Ovary (tissue), 3 donors: ENCODE results near the gene MIAT.

ENCODE experiments used
- EP300 ChIP-seq: sonication (generic); formaldehyde crosslinking; IDR thresholded peaks from one replicate; pipeline ENCODE4 v1.6.1; 2017; ENCODE audit warnings: antibody characterized with exemption
- POLR2A ChIP-seq: fragments of 450-650 bp; IDR thresholded peaks from one replicate; pipeline ENCODE4 v1.6.1; 2017; ENCODE audit warnings: antibody characterized with exemption, mild to moderate bottlenecking, moderate library complexity
- TF ChIP-seq, protein P1 (sequence below), 3 donors: fragments of 450-650 bp in 2 of 3; fragments of 200-600 bp in 1 of 3; IDR thresholded peaks; one replicate each; pipeline versions ENCODE4 v1.5.1 to v1.8.0; 2016 to 2022; ENCODE audit warnings: antibody characterized with exemption in 3 of 3, mild to moderate bottlenecking in 1 of 3
- donor health status: DM: no; HTN: no; CAD: no.

DNA sequence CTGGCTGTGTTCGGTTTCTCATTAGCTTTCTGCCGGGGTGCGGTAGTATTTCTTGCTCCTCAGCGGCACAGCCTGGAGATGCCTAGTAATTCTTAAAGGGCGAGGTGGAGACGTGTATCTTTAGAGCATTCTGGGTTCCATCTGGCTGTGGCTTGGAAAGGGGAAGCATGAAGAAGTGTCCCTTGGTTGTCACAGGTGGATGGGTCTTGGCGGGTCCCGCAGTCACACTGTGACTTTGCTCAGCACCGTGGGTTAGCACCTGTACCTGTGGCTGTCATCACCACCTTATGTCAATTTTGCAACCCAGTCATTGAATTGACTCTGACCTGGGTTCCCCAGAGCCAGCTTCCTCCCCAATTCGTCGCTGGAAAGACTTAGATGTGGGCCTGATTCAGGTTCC lies 57.6 kb downstream of the MIAT start:
- TF ChIP-seq POLR2A (no peak), EP300 (no peak)
- TF ChIP-seq, protein P1, sequence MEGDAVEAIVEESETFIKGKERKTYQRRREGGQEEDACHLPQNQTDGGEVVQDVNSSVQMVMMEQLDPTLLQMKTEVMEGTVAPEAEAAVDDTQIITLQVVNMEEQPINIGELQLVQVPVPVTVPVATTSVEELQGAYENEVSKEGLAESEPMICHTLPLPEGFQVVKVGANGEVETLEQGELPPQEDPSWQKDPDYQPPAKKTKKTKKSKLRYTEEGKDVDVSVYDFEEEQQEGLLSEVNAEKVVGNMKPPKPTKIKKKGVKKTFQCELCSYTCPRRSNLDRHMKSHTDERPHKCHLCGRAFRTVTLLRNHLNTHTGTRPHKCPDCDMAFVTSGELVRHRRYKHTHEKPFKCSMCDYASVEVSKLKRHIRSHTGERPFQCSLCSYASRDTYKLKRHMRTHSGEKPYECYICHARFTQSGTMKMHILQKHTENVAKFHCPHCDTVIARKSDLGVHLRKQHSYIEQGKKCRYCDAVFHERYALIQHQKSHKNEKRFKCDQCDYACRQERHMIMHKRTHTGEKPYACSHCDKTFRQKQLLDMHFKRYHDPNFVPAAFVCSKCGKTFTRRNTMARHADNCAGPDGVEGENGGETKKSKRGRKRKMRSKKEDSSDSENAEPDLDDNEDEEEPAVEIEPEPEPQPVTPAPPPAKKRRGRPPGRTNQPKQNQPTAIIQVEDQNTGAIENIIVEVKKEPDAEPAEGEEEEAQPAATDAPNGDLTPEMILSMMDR (IDR thresholded peaks at IDR 0.05): no peak
